ENCODE measurements around the gene GNL1. TPM values are rescaled to one million over a fixed set of nuclear protein-coding genes. Genes with fewer than 3 reads are reported as not detected.

Gene GNL1
- total and polyA plus RNA-seq, 2 of the 8 experiments (the other 6 are each of a cell fraction or from before 2014, with no cell fraction given) = 42.4 to 67.8 TPM

DNA sequence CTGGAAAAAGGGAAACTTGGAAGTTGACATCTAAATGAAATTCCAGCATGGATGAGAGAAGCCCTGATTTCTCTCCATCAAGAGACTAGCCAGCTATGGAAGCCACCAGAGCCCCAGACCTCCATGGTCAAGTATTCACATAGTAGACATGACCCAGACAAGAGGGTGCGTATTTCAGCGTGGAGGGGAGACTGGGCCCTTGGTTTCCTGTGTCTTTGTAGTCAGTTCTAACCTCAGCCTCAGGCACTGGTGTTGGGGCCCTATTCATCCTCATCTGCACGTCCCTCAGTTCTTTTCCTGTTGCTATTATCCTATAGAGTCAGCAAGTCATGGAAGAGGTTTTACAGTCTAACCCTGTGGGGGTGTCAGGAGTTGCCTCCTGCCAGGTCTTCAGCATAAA is 12.5 kb downstream of the GNL1 start:
- Histone ChIP-seq H3K27me3 (replicated peaks in 1 of 4; ENCODE audit: control insufficient read depth in 3 of 4, extremely low read depth in 1 of 4, insufficient read depth in 3 of 4, low read length in 3 of 4) (no peaks in the 10 kb centered on the region), H3K79me2 (ENCODE audit: control insufficient read depth in 1 of 2, insufficient read depth in 2 of 2, low read length in 2 of 2) (no peaks in the 10 kb centered on the region), H3K56ac (replicated peaks; ENCODE audit: insufficient read length, low read depth, low read length) (no peak overlapping the region), H2BK120ac (replicated peaks; ENCODE audit: low read depth, low read length) (no peak overlapping the region), H3K9ac (replicated peaks in 1 of 4; ENCODE audit: extremely low read depth in 1 of 4, low read depth in 3 of 4, low read length in 3 of 4) (no peak overlapping the region), H2BK12ac (ENCODE audit: low read depth, low read length) (no peak overlapping the region), H4K8ac (ENCODE audit: extremely low read depth, insufficient read depth, low read length) (no peak overlapping the region), H2BK5ac (ENCODE audit: low read depth, low read length) (no peak overlapping the region), H3K4me1 (replicated peaks in 1 of 4; ENCODE audit: control insufficient read depth in 3 of 4, insufficient read depth in 4 of 4, low read length in 3 of 4) (no peaks in the 10 kb centered on the region), H3K14ac (ENCODE audit: insufficient read length) (no peak overlapping the region), H3K36me3 (ENCODE audit: control insufficient read depth in 2 of 4, insufficient read depth in 4 of 4, low read length in 3 of 4) (peaks cover 5 to 15% (median 8%) of the 10 kb centered on the region in 4 experiments; a peak in 6 of 8 replicates), H2AK5ac (ENCODE audit: low read depth, low read length) (no peak overlapping the region), H3K23ac (ENCODE audit: insufficient read length) (no peak overlapping the region), H2AFZ (ENCODE audit: low read length) (no peak overlapping the region), H3K23me2 (ENCODE audit: low read depth, low read length) (no peaks in the 10 kb centered on the region), H3K79me1 (ENCODE audit: low read depth, low read length) (no peaks in the 10 kb centered on the region), H2BK15ac (ENCODE audit: low read length) (no peak overlapping the region), H3K4ac (replicated peaks; ENCODE audit: insufficient read length, low read depth, low read length) (no peak overlapping the region), H4K5ac (ENCODE audit: insufficient read length, low read depth, low read length) (no peak overlapping the region), H3K9me3 (ENCODE audit: insufficient read depth in 2 of 2, low read depth in 1 of 2, low read length in 1 of 2) (no peaks in the 10 kb centered on the region), H4K91ac (replicated peaks; ENCODE audit: insufficient read length, low read length) (no peak overlapping the region), H3K27ac (ENCODE audit: low read depth, low read length) (no peak overlapping the region), H4K20me1 (replicated peaks in 1 of 2; ENCODE audit: control insufficient read depth in 1 of 2, insufficient read depth in 2 of 2, low read length in 2 of 2) (peaks cover 2% of the 10 kb centered on the region in 2 experiments), H2BK20ac (ENCODE audit: low read length) (no peak overlapping the region), H3K4me3 (ENCODE audit: extremely low read depth in 1 of 4, insufficient read depth in 2 of 4, low read depth in 3 of 4, low read length in 4 of 4) (no peak overlapping the region), H3K18ac (ENCODE audit: extremely low read depth, low read length) (no peak overlapping the region), H3K4me2 (ENCODE audit: insufficient read depth in 1 of 2, low read depth in 2 of 2, low read length in 2 of 2) (no peak overlapping the region)
- ChIA-PET POLR2A (ENCODE audit: partially characterized antibody) (interaction anchor here (0.7 to 4.5 kb wide), 5 partner anchors 12 to 72 kb away, joined by 3 to 47 read pairs (median 7); partner anchors contain the start of genes GNL1 and PRR3), CTCF (ENCODE audit: partially characterized antibody) (interaction anchor here (0.7 to 20.8 kb wide), 15 partner anchors 8 to 220 kb away, joined by 3 to 326 read pairs (median 11); partner anchors contain the start of genes GNL1 and PRR3)
- FAIRE-seq = no peak
- WGBS, 2 experiments (ENCODE audit: extremely low coverage in 1 of 2, insufficient coverage in 1 of 2, insufficient read length in 1 of 2, insufficient replicate concordance in 2 of 2, low coverage in 1 of 2, low lambda C conversion rate in 2 of 2, missing lambda C conversion rate in 1 of 2) = 94% methylated on average over 3 of the region's 3 CpGs; no CpG with 5 or more reads in 1 of the 2 experiments
- DNase-seq (ENCODE audit: low read depth in 1 of 2, low spot score in 2 of 2) = no peak
- TF ChIP-seq EZH2 (IDR thresholded peaks at IDR 0.05; ENCODE audit: low read depth, low read length, severe bottlenecking) = no peak
- no peak for TF ChIP-seq CHD2 (IDR thresholded peaks at IDR 0.05; ENCODE audit: low read length)
- TF ChIP-seq SP1 (IDR thresholded peaks at IDR 0.05; ENCODE audit: low read depth, low read length) = no peak
- TF ChIP-seq, protein P1, sequence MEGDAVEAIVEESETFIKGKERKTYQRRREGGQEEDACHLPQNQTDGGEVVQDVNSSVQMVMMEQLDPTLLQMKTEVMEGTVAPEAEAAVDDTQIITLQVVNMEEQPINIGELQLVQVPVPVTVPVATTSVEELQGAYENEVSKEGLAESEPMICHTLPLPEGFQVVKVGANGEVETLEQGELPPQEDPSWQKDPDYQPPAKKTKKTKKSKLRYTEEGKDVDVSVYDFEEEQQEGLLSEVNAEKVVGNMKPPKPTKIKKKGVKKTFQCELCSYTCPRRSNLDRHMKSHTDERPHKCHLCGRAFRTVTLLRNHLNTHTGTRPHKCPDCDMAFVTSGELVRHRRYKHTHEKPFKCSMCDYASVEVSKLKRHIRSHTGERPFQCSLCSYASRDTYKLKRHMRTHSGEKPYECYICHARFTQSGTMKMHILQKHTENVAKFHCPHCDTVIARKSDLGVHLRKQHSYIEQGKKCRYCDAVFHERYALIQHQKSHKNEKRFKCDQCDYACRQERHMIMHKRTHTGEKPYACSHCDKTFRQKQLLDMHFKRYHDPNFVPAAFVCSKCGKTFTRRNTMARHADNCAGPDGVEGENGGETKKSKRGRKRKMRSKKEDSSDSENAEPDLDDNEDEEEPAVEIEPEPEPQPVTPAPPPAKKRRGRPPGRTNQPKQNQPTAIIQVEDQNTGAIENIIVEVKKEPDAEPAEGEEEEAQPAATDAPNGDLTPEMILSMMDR (IDR thresholded peaks at IDR 0.05; ENCODE audit: control extremely low read depth in 1 of 3, insufficient read depth in 1 of 3, low read depth in 1 of 3, low read length in 3 of 3) = no peak
- TF ChIP-seq RBBP5 (IDR thresholded peaks at IDR 0.05; ENCODE audit: borderline replicate concordance, low read depth, low read length) = no peak
- TF ChIP-seq RFX5 (IDR thresholded peaks at IDR 0.05; ENCODE audit: borderline replicate concordance, low read depth, low read length) = no peak
- TF ChIP-seq KDM4A (IDR thresholded peaks at IDR 0.05; ENCODE audit: low read depth, low read length, severe bottlenecking) = no peak
- TF ChIP-seq SP2 (IDR thresholded peaks at IDR 0.05; ENCODE audit: low read length) = no peak
- TF ChIP-seq RXRA (IDR thresholded peaks at IDR 0.05; ENCODE audit: insufficient read depth, low read depth, low read length) = no peak
- no peak for TF ChIP-seq TCF12 (IDR thresholded peaks at IDR 0.05; ENCODE audit: low read depth, low read length)
- no peak for TF ChIP-seq EP300 (IDR thresholded peaks at IDR 0.05; ENCODE audit: borderline replicate concordance in 1 of 2, low read depth in 2 of 2, low read length in 2 of 2)
- TF ChIP-seq BRCA1 (IDR thresholded peaks at IDR 0.05; ENCODE audit: low read depth, low read length) = no peak

All from H1 (cell line).